OCI-LY7 (cell line): ENCODE measurements around the gene GLB1L.

Experiments used
- CTCF ChIP-seq: fragments of 200-600 bp; sonication (generic); conservative IDR thresholded peaks from 2 replicates; pipeline ENCODE4 v1.5.1; 2014; ENCODE audit warnings: mild to moderate bottlenecking, antibody characterized with exemption, low read length, moderate library complexity, mixed read lengths
- EZH2phosphoT487 ChIP-seq: fragments of 200-600 bp; sonication (generic); IDR thresholded peaks from 2 replicates; pipeline ENCODE4 v1.6.1; 2018; ENCODE audit warnings: low read depth, borderline replicate concordance, mild to moderate bottlenecking, mixed run types, antibody characterized with exemption, low read length, moderate library complexity, mixed read lengths

GRCh38 chr2:219225350-219225749 is 19.9 kb downstream of the GLB1L start:
- TF ChIP-seq CTCF: no peak
- TF ChIP-seq EZH2phosphoT487: no peak
